HG03571 (cell line): ENCODE measurements around the gene GPATCH4.

ENCODE experiments used
- ATAC-seq: cut with Tn5 transposase; IDR thresholded peaks from one replicate; pipeline ENCODE4 v1.9.1; 2021; ENCODE audit not compliant: unreplicated experiment

The GPATCH4 gene

GRCh38 chr1:156551066-156551643, 50.1 kb downstream of the GPATCH4 start:
- ATAC-seq, result no peak

- ATAC-seq, result no peak
Observed at GRCh38 chr1:156550346-156550745, 50.9 kb downstream of the GPATCH4 start.

GRCh38 chr1:156549831-156550230, 51.4 kb downstream of the GPATCH4 start:
- ATAC-seq, result no peak

- no peak for ATAC-seq
Observed at GRCh38 chr1:156549390-156549789, 51.9 kb downstream of the GPATCH4 start.

- no peak for ATAC-seq
Observed at GRCh38 chr1:156547982-156548381, 53.3 kb downstream of the GPATCH4 start.

- no peak for ATAC-seq
Observed at GRCh38 chr1:156547434-156547833, 53.8 kb downstream of the GPATCH4 start.

GRCh38 chr1:156546267-156546666, 55.0 kb downstream of the GPATCH4 start:
- ATAC-seq, result no peak

- ATAC-seq, result no peak
Observed at GRCh38 chr1:156544592-156545102, 56.6 kb downstream of the GPATCH4 start.
